ENCODE measurements around the gene SPEF1.
"Not testable (repeated sequence)": the region's sequence is repeated elsewhere in the genome, so short reads cannot be mapped to it uniquely, and the experiment has no call there.

- TF ChIP-seq CTCF, POLR2A (IDR thresholded peaks at IDR 0.05): not testable (repeated sequence)
Observed at GRCh38 chr20:3794168-3794567, 12.9 kb upstream of the SPEF1 start.

All from body of pancreas (tissue), 4 donors.